SK-N-MC (cell line): ENCODE data around the gene ZNF362.

ENCODE experiments used
- EZH2 ChIP-seq: fragments of 200-600 bp; sonication (generic); IDR thresholded peaks from one replicate; pipeline ENCODE4 v1.6.1; 2017; ENCODE audit warnings: antibody characterized with exemption
- POLR2AphosphoS5 ChIP-seq: IDR thresholded peaks from 2 replicates; pipeline ENCODE4 v1.6.1; 2012; ENCODE audit warnings: mild to moderate bottlenecking, low read depth, low read length, borderline replicate concordance

- TF ChIP-seq EZH2 (no peak), POLR2AphosphoS5 (no peak)
Measured at GRCh38 chr1:33235521-33235920, 20.8 kb upstream of the ZNF362 start.
